ENCODE results near the gene RPL35.

DNA sequence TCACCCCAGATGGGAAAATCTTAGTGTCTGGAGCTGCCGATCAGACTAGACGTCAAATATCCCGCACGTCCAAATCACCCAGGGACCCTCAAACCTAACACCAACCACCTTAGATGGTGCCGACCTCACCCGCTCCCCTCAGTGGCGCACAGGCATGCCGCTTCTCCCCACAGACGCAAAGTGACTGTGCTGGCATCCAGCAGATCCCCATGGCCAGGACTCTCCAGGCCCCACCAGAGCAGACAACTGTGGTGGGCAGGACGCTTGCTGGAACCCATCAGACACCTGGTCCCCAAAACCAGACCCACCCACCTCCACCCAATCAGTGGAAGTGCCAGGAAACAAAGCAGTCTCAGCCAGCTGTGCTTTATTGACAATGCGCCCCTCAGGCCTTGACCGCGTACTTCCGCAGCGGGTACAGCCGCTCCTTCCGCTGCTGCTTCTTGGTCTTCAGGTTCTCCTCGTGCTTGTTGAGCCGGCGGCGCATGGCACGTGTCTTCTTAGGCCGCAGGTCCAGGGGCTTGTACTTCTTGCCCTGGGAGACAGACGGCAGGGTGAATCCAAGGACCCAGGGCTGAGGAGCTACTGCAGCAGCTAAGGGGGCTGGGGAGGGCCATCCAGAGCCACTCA is 4.1 kb downstream of the RPL35 start:
- TF ChIP-seq ZNF274 (IDR thresholded peaks at IDR 0.05; ENCODE audit: low read depth, low read length) (no peak), YY1 (IDR thresholded peaks at IDR 0.05; ENCODE audit: insufficient read depth, insufficient read length) (no peak), SUZ12 (IDR thresholded peaks at IDR 0.05; ENCODE audit: extremely low read depth, insufficient read depth, insufficient read length) (no peak)
